ENCODE measurements around the gene LCE4A.

Gene LCE4A

GRCh38 chr1:152725261-152725660, 17.3 kb downstream of the LCE4A start:
- ATAC-seq: no peak
- no peak for TF ChIP-seq ZFP30 (CRISPR knock-in tag; IDR thresholded peaks at IDR 0.05)
- TF ChIP-seq BACH2 (CRISPR knock-in tag; IDR thresholded peaks at IDR 0.05; ENCODE audit: borderline replicate concordance): no peak

DNA sequence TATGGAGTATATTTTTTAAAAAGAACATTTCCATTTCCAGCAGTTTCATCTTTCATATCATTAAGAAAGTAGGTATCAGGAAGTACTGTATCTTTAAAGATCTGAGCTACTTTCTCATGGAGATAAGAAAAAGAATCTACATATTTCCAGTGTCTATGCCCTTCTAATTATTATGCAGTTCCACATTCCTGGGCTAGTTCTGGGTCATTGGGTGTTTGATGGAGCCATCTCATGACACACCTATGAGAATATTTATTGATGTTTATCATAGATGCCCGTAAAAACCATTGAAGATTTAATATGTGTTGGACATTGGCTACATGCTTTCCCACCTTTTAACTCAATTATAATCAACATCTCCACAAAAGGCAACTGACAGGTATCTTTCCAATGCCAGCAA, 21.0 kb downstream of the LCE4A start:
- TF ChIP-seq OSR1 (CRISPR knock-in tag; IDR thresholded peaks at IDR 0.05) (no peak), BACH2 (CRISPR knock-in tag; IDR thresholded peaks at IDR 0.05; ENCODE audit: borderline replicate concordance) (no peak), TCF4 (CRISPR knock-in tag; IDR thresholded peaks at IDR 0.05; ENCODE audit: borderline replicate concordance) (no peak), GLIS3 (CRISPR knock-in tag; IDR thresholded peaks at IDR 0.05) (no peak)
- TF ChIP-seq, protein P1, sequence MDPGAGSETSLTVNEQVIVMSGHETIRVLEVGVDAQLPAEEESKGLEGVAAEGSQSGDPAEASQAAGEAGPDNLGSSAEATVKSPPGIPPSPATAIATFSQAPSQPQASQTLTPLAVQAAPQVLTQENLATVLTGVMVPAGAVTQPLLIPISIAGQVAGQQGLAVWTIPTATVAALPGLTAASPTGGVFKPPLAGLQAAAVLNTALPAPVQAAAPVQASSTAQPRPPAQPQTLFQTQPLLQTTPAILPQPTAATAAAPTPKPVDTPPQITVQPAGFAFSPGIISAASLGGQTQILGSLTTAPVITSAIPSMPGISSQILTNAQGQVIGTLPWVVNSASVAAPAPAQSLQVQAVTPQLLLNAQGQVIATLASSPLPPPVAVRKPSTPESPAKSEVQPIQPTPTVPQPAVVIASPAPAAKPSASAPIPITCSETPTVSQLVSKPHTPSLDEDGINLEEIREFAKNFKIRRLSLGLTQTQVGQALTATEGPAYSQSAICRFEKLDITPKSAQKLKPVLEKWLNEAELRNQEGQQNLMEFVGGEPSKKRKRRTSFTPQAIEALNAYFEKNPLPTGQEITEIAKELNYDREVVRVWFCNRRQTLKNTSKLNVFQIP (CRISPR knock-in tag; IDR thresholded peaks at IDR 0.05; ENCODE audit: borderline replicate concordance, low read depth): no peak
- no peak for ATAC-seq

DNA sequence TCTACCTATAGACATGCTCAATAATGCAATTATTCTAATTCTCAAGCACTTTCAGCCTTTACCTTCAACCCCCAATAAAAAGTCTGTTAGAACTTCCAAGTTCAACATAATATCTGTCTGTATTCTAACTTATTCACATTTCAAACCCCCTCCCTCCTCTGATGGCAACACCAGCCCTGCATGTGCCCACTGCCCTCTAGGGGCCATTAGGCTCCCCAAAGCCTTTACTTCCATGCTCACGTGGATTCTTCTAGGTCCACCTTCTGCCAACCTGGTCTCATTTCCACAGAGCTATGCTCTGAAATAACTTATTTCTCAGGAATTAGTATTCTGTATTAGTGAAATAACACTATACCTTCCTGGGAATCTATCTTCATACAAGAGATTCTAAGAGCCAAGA, 27.7 kb downstream of the LCE4A start:
- ATAC-seq: peak; percentile 48; the same call in 1 of the 3 replicates
- no peak for TF ChIP-seq ZNF8 (CRISPR knock-in tag; IDR thresholded peaks at IDR 0.05)
- no peak for TF ChIP-seq ZC3H10 (CRISPR knock-in tag; IDR thresholded peaks at IDR 0.05)
- no peak for TF ChIP-seq ZNF70 (CRISPR knock-in tag; IDR thresholded peaks at IDR 0.05)
- no peak for TF ChIP-seq ESRRG (CRISPR knock-in tag; IDR thresholded peaks at IDR 0.05)
- no peak for TF ChIP-seq ISL1 (CRISPR knock-in tag; IDR thresholded peaks at IDR 0.05)
- TF ChIP-seq BACH2 (CRISPR knock-in tag; IDR thresholded peaks at IDR 0.05; ENCODE audit: borderline replicate concordance): no peak
- TF ChIP-seq, protein P2, sequence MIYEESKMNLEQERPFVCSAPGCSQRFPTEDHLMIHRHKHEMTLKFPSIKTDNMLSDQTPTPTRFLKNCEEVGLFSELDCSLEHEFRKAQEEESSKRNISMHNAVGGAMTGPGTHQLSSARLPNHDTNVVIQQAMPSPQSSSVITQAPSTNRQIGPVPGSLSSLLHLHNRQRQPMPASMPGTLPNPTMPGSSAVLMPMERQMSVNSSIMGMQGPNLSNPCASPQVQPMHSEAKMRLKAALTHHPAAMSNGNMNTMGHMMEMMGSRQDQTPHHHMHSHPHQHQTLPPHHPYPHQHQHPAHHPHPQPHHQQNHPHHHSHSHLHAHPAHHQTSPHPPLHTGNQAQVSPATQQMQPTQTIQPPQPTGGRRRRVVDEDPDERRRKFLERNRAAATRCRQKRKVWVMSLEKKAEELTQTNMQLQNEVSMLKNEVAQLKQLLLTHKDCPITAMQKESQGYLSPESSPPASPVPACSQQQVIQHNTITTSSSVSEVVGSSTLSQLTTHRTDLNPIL (CRISPR knock-in tag; IDR thresholded peaks at IDR 0.05; ENCODE audit: low read depth): no peak
- TF ChIP-seq ZFP30 (CRISPR knock-in tag; IDR thresholded peaks at IDR 0.05): no peak
- TF ChIP-seq ZFP3 (CRISPR knock-in tag; IDR thresholded peaks at IDR 0.05): no peak
- no peak for TF ChIP-seq ZNF565 (CRISPR knock-in tag; conservative IDR thresholded peaks at IDR 0.05; ENCODE audit: low read depth)
- TF ChIP-seq, protein P1 (CRISPR knock-in tag; IDR thresholded peaks at IDR 0.05; ENCODE audit: borderline replicate concordance, low read depth): no peak
- no peak for TF ChIP-seq RARB (CRISPR knock-in tag; IDR thresholded peaks at IDR 0.05)
- TF ChIP-seq, protein P3, sequence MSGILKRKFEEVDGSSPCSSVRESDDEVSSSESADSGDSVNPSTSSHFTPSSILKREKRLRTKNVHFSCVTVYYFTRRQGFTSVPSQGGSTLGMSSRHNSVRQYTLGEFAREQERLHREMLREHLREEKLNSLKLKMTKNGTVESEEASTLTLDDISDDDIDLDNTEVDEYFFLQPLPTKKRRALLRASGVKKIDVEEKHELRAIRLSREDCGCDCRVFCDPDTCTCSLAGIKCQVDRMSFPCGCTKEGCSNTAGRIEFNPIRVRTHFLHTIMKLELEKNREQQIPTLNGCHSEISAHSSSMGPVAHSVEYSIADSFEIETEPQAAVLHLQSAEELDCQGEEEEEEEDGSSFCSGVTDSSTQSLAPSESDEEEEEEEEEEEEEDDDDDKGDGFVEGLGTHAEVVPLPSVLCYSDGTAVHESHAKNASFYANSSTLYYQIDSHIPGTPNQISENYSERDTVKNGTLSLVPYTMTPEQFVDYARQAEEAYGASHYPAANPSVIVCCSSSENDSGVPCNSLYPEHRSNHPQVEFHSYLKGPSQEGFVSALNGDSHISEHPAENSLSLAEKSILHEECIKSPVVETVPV (CRISPR knock-in tag; IDR thresholded peaks at IDR 0.05): no peak
- no peak for TF ChIP-seq TOX (CRISPR knock-in tag; IDR thresholded peaks at IDR 0.05; ENCODE audit: borderline replicate concordance)
- TF ChIP-seq PATZ1 (CRISPR knock-in tag; IDR thresholded peaks at IDR 0.05; ENCODE audit: borderline replicate concordance): no peak
- no peak for TF ChIP-seq TCF4 (CRISPR knock-in tag; IDR thresholded peaks at IDR 0.05; ENCODE audit: borderline replicate concordance)
- no peak for TF ChIP-seq PPARA (CRISPR knock-in tag; IDR thresholded peaks at IDR 0.05; ENCODE audit: borderline replicate concordance)

- ATAC-seq: no peak
- TF ChIP-seq, protein P3 (CRISPR knock-in tag; IDR thresholded peaks at IDR 0.05): no peak
- TF ChIP-seq, protein P2 (CRISPR knock-in tag; IDR thresholded peaks at IDR 0.05; ENCODE audit: low read depth): no peak
- TF ChIP-seq RARB (CRISPR knock-in tag; IDR thresholded peaks at IDR 0.05) (no peak), TSHZ2 (CRISPR knock-in tag; IDR thresholded peaks at IDR 0.05) (no peak), GLIS3 (CRISPR knock-in tag; IDR thresholded peaks at IDR 0.05) (no peak), ZFP30 (CRISPR knock-in tag; IDR thresholded peaks at IDR 0.05) (no peak)
- TF ChIP-seq, protein P1 (CRISPR knock-in tag; IDR thresholded peaks at IDR 0.05; ENCODE audit: borderline replicate concordance, low read depth): no peak
Observed at GRCh38 chr1:152737997-152738396, 30.0 kb downstream of the LCE4A start.
